MCF 10A (cell line): ENCODE measurements around the gene PTPN21. TPM values are rescaled to one million over a fixed set of nuclear protein-coding genes. Genes with fewer than 3 reads are reported as not detected.

Experiments used
- BruUV-seq: library from RNA; stranded (reverse); fragments of 400-500 nt; replicated peaks from 2 replicates; lab custom pipeline; 2021; lab: Mats Ljungman, UMichigan
- CTCF ChIA-PET: fragments of 300-600 bp; sonication (Branson Sonifier 250); formaldehyde crosslinking; extraction: SDS; loops from one replicate; lab custom pipeline; 2021; ENCODE audit warnings: antibody characterized with exemption, inconsistent platforms; lab: Yijun Ruan, JAX
- POLR2A ChIA-PET: fragments of 300-600, 350-650 bp; sonication (Branson Sonifier 250); formaldehyde crosslinking; extraction: SDS; loops from one replicate; lab custom pipeline; 2020; ENCODE audit warnings: antibody characterized with exemption, inconsistent platforms; lab: Yijun Ruan, JAX
- DNase-seq: peaks from one replicate; pipeline ENCODE4 v3.0.0-alpha.2; 2018; ENCODE audit not compliant: unreplicated experiment
- H3K27ac Mint-ChIP-seq: one replicate; pipeline ENCODE4 v1.8.0; 2022; ENCODE audit warnings: mild to moderate bottlenecking, low read depth, mixed read lengths; ENCODE audit not compliant: unreplicated experiment
- H3K27me3 Mint-ChIP-seq: one replicate; pipeline ENCODE4 v1.8.0; 2022; ENCODE audit warnings: mixed read lengths; ENCODE audit not compliant: insufficient read depth, unreplicated experiment
- H3K36me3 Mint-ChIP-seq: one replicate; pipeline ENCODE4 v1.8.0; 2022; ENCODE audit warnings: mild to moderate bottlenecking, moderate library complexity, mixed read lengths; ENCODE audit not compliant: insufficient read depth, unreplicated experiment
- H3K4me1 Mint-ChIP-seq: one replicate; pipeline ENCODE4 v1.8.0; 2022; ENCODE audit warnings: mixed read lengths; ENCODE audit not compliant: insufficient read depth, unreplicated experiment
- H3K4me3 Mint-ChIP-seq: one replicate; pipeline ENCODE4 v1.8.0; 2022; ENCODE audit warnings: mild to moderate bottlenecking, moderate library complexity, mixed read lengths; ENCODE audit not compliant: unreplicated experiment
- H3K9me3 Mint-ChIP-seq: one replicate; pipeline ENCODE4 v1.8.0; 2022; ENCODE audit warnings: mixed read lengths; ENCODE audit not compliant: unreplicated experiment
- CTCF ChIP-seq: fragments of 200-600 bp; IDR thresholded peaks from one replicate; pipeline ENCODE4 v1.8.0; 2022; ENCODE audit warnings: antibody characterized with exemption, mild to moderate bottlenecking; ENCODE audit not compliant: unreplicated experiment
- intact Hi-C: fragments of 100-400 bp; cut with micrococcal nuclease; formaldehyde crosslinking; loops from 2 replicates; pipeline ENCODE4 v1.14.1; 2022
- total RNA-seq: library from RNA; stranded (reverse); gene quantifications from 2 replicates; pipeline ENCODE4 v1.2.3, GENCODE V29; 2022

PTPN21 gene
- total RNA-seq, 1 experiment from 2014 or later: 18.1 TPM

- Mint-ChIP-seq H3K4me1 (peaks cover 6% of the 10 kb centered on the region), H3K27me3 (no peaks in the 10 kb centered on the region), H3K36me3 (no peaks in the 10 kb centered on the region), H3K27ac (no peak overlapping the region), H3K9me3 (no peaks in the 10 kb centered on the region), H3K4me3 (no peak overlapping the region)
- BruUV-seq: no TSS peak
- CTCF ChIA-PET: no interaction called here
- no peak for DNase-seq
- TF ChIP-seq CTCF: no peak
- POLR2A ChIA-PET: no interaction called here
- intact Hi-C loops: no loop called here
Observed at GRCh38 chr14:88426271-88426670, 128.5 kb downstream of the PTPN21 start.

GRCh38 chr14:88424573-88424972 lies 130.2 kb downstream of the PTPN21 start:
- Mint-ChIP-seq H3K9me3 (no peaks in the 10 kb centered on the region), H3K27ac (no peak overlapping the region), H3K4me3 (no peak overlapping the region), H3K36me3 (no peaks in the 10 kb centered on the region), H3K27me3 (no peaks in the 10 kb centered on the region), H3K4me1 (peaks cover 6% of the 10 kb centered on the region)
- no peak for TF ChIP-seq CTCF
- ChIA-PET CTCF (no interaction called here), POLR2A (no interaction called here)
- intact Hi-C loops: no loop called here
- no peak for DNase-seq
- BruUV-seq: no TSS peak

GRCh38 chr14:88422919-88423650 lies 131.7 kb downstream of the PTPN21 start:
- peak; percentile 72 for DNase-seq
- Mint-ChIP-seq H3K4me3 (no peak overlapping the region), H3K9me3 (peaks cover 2% of the 10 kb centered on the region), H3K27ac (no peak overlapping the region), H3K36me3 (peaks cover 4% of the 10 kb centered on the region), H3K27me3 (no peaks in the 10 kb centered on the region), H3K4me1 (peaks cover 6% of the 10 kb centered on the region)
- POLR2A ChIA-PET: no interaction called here
- CTCF ChIA-PET: interaction anchor here (0.6 kb wide), 1 partner anchor 77 kb away, joined by 3 read pairs; no protein-coding TSS in a partner anchor
- TF ChIP-seq CTCF: no peak
- no TSS peak for BruUV-seq
- intact Hi-C loops: no loop called here

GRCh38 chr14:88422047-88422446 lies 132.8 kb downstream of the PTPN21 start:
- H3K9me3 Mint-ChIP-seq: peaks cover 8% of the 10 kb centered on the region

More at GRCh38 chr14:88422047-88422446, 132.8 kb downstream of the PTPN21 start:
- H3K4me3 Mint-ChIP-seq: no peak overlapping the region
- no peak overlapping the region for H3K27ac Mint-ChIP-seq
- CTCF ChIA-PET: no interaction called here
- intact Hi-C loops: no loop called here
- H3K4me1 Mint-ChIP-seq: peaks cover 6% of the 10 kb centered on the region
- POLR2A ChIA-PET: interaction anchor here (0.6 kb wide), 1 partner anchor 63 kb away, joined by 4 read pairs; no protein-coding TSS in a partner anchor
- no TSS peak for BruUV-seq
- peaks cover 4% of the 10 kb centered on the region for H3K36me3 Mint-ChIP-seq
- no peaks in the 10 kb centered on the region for H3K27me3 Mint-ChIP-seq
- no peak for DNase-seq
- TF ChIP-seq CTCF: no peak
